GM21360 (cell line): Measurements from ENCODE around the gene PCDH9.
"Not testable (repeated sequence)": the region's sequence is repeated elsewhere in the genome, so short reads cannot be mapped to it uniquely, and the experiment has no call there.

ENCODE experiments used
- ATAC-seq: cut with Tn5 transposase; IDR thresholded peaks from one replicate; pipeline ENCODE4 v1.9.1; 2021; ENCODE audit warnings: mild to moderate bottlenecking, moderate library complexity; ENCODE audit not compliant: unreplicated experiment

The PCDH9 gene

DNA sequence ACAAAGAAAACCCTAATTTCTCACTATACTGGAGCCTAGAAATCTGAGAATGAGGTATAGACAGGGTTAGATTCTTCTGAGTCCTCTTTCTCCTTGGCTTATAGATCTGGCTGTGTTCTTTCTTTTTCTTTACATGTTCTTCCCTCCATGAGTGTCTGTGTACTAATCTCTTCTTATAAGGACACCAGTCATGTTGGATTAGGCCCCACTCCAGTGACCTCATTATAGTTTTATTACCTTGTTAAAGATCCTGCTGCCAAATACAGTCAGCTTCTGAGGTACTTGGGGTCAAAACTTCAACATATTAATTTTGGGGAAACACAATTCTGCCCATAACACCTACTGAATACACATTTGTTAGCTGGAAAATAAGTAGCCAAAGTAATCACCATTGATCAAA, 302.6 kb downstream of the PCDH9 start:
- no peak for ATAC-seq

DNA sequence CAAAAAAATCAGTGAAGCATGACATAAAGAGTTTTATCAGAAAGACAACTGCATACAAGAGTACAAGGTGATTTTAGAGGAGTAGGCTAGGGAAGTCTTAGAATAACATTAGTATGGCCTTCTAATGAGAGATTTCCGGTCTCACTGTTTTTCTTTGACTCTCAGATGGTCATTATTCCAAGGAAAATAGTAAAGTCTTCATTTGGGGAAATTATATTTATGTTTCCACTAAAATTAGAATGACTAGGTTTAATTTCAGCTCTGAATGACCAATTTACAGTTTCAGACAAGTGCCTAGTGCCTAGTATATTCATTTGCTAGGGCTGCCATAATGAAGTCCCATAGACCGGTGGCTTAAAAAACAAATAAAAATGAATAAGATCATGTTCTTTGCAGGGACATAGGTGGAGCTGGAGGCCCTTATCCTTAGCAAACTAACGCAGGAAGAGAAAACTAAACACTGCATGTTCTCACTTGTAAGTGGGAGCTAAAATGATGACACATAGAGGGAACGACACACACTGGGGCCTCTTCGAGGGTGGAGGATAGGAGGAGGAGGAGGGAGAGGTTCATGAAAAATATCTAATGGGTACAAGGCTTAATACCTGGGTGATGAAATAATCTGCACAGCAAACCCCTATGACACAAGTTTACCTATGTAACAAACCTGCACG, 303.1 kb downstream of the PCDH9 start:
- ATAC-seq, result no peak

DNA sequence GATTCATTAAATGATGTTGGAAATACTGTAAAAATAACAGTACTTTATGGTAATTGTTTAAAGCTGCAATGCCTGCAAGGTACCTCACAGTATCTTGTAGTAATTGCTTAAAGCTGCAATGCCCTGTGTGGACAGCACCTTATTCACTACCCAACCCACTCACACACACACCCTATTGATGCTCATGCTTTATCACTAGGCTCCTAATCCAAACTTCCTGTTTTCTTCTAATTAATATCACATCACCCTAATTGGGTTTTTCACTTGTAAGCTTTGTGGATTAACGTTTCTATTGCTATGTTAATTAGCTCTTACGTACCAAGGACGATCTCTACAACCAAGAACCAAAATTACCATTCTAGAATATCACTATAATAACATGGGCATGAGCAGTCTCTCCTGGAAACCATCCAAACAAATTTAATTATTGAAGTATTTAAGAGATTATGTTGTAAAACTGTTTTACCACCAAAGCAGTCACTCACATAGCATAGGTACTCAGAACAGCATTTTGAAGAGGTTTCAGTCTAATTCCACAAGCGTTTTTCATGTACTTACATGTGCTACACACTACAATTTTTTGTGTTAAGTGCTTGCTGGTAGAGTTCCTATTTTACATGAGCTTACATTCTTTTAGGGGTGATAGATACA, 303.8 kb downstream of the PCDH9 start:
- ATAC-seq, result no peak

DNA sequence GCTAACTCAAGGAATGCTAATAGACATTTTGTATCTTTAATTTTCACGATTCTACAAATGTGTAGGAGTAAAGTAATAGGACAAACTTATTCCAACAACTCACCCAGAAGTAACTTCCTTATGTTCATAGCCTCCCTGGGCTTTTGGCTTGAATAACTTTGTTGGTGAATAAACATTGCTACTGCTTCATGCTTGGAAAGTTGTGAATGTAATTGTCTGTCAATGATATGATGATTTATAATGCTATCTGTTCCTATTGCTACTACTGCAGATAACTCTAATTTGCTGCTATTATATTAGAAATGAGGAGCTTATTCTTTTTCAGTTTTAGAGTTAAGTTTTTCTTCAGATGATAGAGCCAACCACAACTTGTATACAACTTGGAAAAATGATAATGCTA, 307.7 kb downstream of the PCDH9 start:
- ATAC-seq, result no peak

DNA sequence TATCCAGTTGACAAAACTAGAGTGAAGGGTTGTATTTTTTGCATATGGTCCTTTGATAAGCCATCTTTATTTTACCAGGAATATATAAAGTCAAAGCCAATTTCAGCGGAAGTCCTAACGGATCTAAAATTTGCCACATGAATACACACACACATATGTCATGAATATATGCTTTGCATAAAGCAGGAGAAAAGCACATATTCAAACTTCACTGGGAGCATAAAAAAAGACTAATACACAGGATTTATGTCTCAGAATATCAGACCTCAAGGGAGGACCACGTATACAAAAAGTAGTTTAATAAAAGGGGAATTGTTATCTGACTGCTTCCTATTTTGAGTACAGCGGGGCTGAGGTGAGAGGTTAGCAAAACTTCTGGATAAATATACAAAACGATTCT, 308.7 kb downstream of the PCDH9 start:
- ATAC-seq, result no peak

DNA sequence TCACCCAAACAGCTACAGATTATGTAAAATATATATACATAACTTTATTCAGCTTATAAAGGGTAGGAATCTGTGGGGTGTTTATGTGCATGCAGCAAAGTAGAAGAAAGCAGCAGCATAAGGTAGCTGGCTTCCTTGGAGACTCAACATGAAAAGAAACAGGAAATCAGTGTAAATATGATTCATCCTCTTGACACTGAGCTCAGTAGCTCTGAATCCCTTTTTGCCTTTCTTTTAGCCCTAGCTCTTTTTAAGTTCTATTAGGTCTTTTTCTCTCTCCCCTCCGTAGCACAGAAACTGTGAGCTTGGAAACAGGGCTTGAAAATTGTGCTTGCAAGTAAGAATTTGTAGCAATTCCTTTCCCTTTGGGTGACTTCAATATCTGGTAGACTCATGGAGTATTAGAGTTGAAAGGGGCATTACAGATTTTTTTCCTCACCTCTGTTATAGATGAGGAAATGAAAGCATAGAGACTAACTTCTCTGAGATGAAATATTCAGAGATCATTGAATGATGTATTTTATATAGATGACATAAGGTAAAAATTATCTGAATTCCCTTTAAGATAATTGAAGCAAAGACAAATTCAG, 314.4 kb downstream of the PCDH9 start:
- no peak for ATAC-seq

DNA sequence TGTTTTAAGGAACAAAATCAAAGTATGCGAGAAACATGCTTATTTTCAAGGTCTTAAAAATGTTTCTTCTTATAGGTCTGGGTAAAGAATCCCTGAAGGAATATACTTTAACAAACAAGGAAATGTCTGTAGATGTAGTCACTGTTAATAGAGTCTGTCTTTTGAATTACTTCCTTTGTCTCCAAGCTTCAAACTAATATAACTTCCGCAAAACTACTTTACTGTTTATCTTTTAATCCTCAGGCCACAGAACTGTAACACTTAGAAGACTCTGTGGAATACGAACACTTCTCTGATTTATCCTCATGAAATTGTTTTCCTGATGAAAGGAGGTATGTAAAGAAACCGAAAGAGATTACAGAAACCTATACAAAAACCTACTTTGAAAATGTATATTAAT, 316.0 kb downstream of the PCDH9 start:
- ATAC-seq, result no peak

DNA sequence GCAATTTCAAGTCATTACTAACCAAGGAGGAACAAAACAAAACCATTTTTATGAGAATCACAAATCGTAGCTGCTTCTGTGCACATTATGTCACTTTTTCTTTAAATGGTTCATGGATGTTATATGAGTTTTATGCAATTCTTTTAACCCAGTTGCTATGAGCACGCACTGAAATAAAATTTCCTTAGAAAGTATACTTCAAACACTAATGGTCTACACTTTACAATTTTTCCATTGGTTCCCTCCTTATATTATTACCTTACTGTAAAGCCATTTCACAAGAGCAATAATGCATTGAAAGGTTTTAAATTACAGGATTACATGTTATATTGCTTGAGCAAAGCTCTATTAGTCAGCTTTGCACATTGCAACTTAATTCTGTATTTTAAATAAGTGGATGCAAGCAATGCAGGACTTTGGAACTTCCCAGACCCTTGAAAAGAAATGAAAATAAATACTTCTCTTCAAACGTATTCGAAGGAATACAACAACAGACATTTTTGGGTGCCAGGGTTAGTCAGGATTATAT, 318.7 kb downstream of the PCDH9 start:
- no peak for ATAC-seq

DNA sequence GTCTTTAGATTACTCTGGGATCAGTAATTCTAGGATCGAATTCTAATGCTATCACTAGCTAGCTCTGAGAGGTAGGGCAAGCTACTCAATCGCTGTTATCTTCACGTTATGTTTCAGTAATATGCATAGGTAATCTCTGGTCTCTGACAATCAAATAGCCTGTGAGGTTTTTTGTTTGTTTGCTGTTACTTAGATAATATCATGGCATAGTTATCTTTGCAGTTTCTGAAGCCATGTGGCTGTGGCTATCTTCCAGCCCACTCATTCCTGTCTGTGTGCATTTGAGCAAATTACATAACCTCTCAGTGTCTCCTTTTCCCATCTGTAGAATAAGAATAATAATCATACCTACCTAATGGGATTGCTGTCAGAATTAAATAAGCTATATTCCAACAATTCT, 330.2 kb downstream of the PCDH9 start:
- no peak for ATAC-seq

DNA sequence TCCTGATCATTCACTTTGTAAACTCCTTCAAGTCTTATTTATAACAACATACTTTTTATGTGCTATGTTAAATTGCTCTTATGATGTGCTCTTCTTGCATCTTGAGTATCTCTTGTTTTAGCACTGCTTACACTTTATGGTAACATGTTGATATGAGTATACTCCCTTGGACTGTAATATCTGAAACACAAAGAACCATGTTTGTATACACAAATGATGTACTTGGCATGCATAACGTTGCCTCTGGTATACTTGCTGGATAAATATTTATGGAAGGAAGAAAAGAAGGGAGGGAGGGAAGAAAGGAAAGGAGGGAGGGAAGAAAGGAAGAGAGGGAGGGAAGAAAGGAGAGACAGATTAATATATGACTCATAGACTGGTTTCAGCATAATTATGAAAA, 333.2 kb downstream of the PCDH9 start:
- no peak for ATAC-seq

DNA sequence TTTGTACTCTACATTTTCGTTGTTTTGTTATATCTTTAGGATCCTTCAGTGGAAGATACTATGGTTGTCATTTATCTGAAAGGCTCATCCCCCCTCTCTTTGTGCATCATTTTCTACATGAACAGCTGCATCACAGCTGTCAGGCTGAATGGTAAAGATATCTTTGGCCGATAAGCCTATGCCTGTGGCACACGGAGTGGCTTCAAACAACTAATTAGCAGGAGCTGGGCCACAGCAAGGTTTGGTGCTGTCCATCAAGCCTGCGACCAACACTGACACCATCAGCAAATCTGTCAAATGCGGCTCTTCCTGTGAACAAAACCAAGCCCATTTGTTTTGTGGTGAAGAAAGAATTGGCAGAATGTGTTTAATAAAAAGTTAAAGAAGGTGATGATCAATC, 334.4 kb downstream of the PCDH9 start:
- ATAC-seq, result no peak

DNA sequence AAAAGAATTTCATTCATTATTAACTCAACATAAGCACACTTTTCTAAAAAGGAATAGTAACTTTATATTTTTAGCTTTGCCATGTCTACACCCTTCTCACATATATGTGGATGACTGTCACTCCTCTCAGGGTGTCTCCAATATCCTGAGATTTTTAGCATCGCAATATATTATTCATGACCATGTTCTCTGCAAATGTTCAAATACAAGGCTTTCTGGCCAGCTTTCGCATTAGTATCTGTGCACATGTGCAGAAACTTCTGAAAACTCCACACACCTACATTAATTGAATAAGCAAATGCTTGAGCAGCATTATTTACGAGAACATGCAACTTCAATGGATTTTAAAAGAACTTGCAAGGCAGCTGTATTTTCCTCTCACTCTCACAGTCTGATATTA, 334.8 kb downstream of the PCDH9 start:
- no peak for ATAC-seq

DNA sequence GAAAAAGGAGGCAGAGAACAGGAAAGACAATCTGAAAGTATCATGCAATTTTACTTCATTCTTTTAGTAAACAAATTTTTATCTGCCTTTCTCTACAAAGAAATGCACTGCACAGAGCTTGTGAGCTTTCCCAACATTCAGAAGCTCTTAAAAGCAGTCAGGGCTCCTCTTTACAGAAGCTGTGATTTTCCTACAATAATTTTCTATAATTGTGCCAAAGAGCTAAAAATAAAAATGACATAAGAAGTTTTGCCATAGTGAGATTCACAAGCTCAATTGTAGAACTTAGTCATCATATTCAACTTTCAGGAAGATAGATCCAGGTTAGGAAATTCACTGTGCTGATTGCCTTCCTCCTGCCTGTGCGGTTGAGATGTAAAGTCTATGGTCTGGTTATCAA, 341.4 kb downstream of the PCDH9 start:
- no peak for ATAC-seq

DNA sequence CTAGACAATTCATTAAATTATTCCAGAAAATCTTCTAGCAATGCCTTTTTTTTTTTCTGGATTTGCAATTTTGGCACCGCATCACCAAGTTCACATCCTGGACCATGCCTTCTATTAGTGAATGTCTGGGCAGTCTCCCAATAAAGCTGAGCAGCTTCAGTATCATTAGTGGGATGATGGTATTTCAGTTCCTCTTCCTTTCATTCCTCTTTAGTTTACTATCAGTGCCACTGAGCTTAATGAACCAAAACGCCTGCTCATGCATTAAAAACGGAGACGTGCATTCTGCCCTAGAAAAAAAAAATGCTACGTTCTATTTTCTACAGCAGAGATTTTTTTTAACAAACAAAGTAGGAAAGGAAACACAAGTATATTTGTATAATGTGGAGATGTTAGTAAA, 343.0 kb downstream of the PCDH9 start:
- ATAC-seq, result peak; percentile 91

DNA sequence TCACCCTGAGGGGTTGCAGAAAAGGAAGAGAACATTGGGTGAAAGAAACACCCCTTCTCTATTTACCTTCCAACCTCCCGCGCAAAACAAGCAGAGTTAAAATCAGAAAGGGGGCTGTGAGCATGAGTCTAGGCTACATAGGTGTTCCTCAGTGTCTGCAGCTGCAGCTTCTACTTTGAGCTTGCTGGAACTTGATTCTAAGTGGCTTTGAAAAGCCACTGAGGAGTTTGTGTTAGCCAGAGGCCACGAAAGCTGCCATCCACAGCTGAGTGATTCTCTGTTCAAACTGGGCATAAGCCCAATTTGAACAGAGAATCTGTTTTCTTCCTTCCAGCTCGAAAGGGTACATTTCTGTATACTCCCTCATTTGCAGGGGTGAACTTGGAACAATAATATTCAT, 343.9 kb downstream of the PCDH9 start:
- ATAC-seq, result no peak

DNA sequence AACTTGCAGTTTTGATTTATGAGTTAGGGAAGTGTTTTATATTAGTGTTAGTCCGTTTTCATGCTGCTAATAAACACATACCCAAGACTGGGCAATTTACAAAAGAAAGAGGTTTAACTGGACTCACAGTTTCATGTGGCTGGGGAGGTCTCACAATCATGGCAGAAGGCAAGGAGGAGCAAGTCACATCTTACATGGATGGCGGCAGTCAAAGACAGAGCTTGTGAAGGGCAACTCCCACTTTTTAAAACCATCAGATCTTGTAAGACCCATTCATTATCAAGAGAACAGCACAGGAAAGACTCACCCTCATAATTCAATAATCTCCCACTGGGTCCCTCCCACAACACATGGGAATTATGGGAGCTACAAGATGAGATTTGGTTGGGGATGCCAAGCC, 349.0 kb downstream of the PCDH9 start:
- not testable (repeated sequence) for ATAC-seq

DNA sequence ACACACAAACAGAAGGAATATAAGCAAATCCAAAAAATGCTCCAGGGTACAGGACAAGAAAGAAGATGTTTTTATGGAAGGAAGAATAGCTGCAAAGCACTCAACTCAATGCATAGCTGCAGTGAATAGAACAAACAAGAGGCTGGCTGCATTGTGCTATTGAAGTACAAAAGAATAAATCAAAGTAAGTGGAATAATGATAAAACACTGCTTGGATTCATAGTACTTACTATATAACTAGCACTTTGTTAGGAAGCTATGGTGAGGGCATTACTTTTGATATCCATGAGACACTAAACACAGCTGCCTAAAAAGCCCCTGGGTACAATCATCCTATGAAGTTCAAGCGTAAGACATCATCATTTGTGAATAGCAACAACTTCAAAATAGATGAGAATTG, 350.1 kb downstream of the PCDH9 start:
- ATAC-seq, result no peak

DNA sequence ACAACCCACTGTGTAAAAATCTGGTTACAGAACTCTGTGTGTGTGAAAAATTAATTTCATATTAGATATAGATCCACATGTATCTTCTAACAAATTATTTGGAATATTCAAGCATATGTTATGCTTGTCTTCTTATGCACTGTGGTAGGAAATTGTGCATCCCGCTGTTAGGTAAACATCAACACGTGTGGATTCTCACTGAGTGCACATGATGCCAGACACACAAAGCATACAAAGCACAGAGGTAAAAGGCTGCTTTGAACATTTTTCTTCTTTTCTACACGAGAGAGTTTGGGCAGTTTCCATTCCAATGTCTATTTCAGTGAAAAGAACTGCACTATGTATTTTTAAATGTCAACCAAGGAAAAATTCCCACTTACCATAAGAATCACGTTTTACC, 354.9 kb downstream of the PCDH9 start:
- no peak for ATAC-seq

DNA sequence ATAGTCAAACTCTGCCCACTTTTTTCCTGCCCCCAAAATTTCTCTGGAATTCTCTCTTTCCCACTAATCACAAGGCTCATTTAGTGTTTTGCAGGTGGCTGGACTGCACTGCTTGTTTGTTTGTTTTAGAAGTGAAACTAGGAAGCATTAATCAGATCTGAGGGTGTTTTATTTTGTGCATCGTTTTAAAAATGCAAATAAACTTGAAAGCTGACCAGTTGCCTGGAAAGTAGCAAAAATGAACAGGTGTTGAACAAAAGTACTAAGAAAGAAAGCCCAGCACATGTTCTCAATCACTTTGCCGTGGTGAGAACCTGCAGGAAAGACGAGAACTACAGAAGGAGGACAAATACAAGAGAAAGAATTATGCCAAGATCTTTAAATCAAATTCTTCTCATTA, 365.5 kb downstream of the PCDH9 start:
- no peak for ATAC-seq

DNA sequence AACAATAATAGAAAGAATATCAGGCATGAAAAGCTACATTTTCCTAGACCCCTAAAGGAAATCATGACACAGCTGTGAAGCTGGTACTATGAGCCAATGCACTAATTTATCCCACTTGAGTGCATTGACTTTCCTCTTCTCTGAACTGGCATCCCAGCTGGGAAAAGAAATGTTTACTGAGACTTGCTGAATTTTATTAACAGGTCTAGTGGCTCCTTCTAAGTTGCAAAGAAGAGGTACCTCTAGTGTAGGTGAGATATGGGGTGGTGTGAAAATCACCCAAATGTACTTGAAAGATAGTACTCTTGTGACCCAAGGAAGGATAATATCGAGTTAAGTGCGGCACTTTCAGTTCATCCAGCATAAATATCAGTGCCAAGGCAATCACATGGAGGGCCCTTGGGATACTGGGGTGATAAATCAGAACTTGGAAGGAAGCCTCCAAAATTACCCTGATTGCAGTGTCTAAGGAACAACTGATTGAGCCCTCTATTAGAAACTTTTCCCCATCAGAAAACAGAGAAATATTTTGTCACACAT, 369.2 kb downstream of the PCDH9 start:
- ATAC-seq, result no peak

DNA sequence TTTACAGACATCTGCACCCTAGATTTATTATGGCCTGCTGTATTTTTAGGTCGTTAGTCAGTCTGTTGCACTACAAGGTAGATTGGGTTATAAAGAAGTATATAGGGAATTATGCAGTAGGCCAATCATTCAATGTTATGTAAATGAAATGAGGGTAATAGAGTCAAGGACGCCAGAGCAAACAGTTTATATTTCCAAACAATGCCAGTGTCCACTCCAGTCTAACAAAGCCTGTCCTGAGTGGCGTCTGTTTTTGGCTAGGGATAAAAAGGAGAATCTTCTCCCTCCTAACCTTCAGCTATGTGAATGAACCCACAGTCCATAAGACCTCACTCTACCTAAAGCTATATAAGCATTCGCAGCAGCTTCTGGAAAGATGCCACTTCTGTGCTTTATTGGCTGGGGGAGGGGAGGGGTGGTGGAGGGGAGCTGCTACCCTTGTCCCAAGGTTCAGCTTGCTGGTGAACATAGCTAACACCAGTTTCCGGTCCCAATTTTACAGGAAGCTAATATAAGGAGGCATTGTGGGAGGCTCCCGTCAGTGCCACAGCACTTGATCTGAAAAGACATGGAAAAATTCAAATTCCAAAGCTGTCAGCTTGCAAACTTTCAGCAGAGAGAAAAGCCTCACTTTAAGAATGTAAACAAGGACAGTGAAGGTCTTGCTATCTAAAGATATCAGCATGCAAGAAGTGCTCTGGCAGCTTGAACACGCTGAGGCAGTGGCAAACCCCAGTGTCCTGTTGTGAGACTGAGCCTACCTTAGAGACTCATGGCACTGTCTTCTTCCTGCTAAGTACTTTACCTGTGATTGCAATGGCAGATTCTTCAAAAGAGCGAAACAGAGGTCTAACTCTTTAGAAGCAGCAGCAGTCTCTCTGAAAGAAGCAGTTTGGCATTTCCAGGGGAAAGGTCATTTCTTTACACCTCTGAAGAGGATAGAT, 369.9 kb downstream of the PCDH9 start:
- ATAC-seq, result no peak
